ENCODE results near the gene MRM2.

DNA sequence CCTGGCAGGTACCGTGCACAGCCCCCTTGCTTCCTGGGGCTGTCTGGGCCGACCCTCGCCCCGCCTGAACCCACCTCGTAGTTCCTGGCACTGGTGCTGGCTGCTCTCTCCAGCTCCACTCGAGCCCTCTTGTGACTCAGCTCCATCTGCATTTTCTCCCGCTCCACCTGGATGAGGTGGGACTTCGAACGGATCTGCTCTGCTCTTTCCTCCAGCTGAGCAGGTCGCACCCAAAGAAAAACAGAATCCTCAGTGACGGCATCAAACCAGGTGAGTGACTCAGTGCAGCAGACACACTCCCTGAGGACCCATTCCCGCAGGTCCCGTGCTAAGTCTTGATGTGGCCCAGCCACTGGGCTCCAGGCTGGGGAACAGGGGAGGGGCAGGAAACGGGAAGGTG is 16.7 kb downstream of the MRM2 start:
- TF ChIP-seq, protein P1, sequence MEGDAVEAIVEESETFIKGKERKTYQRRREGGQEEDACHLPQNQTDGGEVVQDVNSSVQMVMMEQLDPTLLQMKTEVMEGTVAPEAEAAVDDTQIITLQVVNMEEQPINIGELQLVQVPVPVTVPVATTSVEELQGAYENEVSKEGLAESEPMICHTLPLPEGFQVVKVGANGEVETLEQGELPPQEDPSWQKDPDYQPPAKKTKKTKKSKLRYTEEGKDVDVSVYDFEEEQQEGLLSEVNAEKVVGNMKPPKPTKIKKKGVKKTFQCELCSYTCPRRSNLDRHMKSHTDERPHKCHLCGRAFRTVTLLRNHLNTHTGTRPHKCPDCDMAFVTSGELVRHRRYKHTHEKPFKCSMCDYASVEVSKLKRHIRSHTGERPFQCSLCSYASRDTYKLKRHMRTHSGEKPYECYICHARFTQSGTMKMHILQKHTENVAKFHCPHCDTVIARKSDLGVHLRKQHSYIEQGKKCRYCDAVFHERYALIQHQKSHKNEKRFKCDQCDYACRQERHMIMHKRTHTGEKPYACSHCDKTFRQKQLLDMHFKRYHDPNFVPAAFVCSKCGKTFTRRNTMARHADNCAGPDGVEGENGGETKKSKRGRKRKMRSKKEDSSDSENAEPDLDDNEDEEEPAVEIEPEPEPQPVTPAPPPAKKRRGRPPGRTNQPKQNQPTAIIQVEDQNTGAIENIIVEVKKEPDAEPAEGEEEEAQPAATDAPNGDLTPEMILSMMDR (IDR thresholded peaks at IDR 0.05), result no peak
- TF ChIP-seq POLR2A (IDR thresholded peaks at IDR 0.05), result no peak

All from right lobe of liver (tissue), 4 donors.